ENCODE results near the gene FUCA1.

FUCA1 gene

DNA sequence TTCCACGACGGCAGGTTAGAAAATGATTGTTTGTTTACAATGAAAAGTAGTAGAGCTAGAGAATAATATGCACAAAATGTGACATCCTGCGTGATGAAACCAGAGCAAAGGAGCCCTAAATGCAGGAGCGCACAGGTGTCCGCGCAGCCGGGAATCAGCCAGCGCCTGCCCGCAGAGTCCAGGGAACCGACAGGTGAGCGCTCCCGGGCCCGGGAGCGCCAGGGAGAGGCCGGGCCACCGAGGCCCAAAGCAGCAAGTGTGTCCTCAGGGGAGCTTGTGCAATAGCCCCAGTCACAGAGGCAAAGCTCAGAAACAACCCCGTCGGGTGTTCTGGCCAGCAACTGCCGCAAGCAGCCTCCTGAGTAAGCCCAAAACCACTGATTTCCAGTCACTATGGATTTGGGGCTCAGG is 66.7 kb downstream of the FUCA1 start:
- DNase-seq (ENCODE audit: low read depth) = no peak

GRCh38 chr1:23800400-23801337 is 67.4 kb downstream of the FUCA1 start, which contains the start of gene GALE:
Gene GALE (minus strand): TSS chr1:23800754. CDS start chr1:23799007, 1,747 bp downstream.
- DNase-seq (ENCODE audit: low read depth) = peak; percentile 97

- DNase-seq (ENCODE audit: low read depth) = no peak
Measured at GRCh38 chr1:23799570-23800399, 68.3 kb downstream of the FUCA1 start.

- DNase-seq (ENCODE audit: low read depth) = no peak
Measured at GRCh38 chr1:23799255-23799569, 68.9 kb downstream of the FUCA1 start.

DNA sequence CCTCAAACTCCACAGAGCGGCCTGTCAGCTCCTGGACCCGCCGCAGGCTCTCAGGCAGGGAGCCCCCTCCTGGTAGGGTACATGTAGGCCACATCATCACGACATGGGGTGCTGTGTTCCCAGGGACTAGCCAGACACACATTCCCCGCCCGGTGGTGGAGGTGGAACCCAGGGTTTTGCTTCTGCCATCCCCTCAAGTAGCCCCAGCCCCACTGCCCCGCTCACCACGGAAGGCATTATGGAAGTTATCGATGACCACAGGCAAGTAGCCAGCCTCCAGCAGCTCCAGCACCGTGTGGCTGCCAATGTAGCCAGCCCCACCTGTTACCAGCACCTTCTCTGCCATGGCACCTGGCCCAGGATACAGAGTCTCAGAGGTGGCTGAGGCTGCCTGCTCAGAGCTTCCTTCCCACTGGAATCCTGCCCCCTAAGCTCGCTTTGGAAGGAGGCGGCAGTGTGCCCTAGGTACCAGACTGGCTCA is 69.4 kb downstream of the FUCA1 start:
- DNase-seq (ENCODE audit: low read depth) = no peak

DNA sequence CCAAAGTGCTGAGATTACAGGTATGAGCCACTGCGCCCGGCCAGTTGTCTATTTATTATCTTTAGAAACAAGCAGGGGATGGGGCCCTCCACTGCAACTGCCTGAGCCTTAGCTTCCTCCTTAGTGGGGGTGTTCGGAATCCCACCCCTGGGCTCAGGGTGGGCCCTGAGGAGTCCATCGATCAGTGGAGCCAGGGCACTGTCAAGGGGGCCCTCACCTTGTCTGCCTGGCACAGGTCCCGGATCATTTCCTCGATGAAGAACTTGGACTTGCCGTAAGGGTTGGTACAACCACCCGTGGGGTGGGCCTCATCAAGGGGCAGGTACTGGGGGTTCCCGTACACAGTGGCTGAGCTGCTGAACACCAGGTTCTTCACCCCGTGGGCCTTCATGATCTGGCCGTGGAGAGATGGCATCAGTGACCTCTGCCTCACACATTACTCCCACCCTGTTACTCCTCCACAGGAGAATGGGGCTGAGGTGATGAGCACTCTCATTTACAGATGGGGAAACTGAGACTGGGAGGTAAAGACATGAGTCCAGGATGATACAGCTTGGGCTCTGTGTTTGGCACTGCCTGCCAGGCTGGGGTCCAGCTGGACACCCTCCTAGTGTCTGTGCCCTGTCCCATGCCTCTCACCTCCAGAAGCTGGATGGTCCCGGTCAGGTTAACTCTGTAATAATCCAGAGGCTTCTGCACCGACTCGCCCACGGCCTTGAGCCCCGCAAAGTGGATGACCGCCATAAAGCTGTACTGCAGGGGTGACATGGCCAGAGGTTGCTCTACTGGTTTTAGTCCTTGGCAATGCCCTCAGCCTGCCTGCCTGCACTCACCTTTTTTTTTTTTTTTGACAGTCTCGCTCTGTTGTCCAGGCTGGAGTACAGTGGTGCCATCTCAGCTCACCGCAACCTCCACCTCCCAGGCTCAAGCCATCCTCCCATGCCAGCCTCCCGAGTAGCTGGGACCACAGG is 70.3 kb downstream of the FUCA1 start:
- no peak for DNase-seq (ENCODE audit: low read depth)

DNA sequence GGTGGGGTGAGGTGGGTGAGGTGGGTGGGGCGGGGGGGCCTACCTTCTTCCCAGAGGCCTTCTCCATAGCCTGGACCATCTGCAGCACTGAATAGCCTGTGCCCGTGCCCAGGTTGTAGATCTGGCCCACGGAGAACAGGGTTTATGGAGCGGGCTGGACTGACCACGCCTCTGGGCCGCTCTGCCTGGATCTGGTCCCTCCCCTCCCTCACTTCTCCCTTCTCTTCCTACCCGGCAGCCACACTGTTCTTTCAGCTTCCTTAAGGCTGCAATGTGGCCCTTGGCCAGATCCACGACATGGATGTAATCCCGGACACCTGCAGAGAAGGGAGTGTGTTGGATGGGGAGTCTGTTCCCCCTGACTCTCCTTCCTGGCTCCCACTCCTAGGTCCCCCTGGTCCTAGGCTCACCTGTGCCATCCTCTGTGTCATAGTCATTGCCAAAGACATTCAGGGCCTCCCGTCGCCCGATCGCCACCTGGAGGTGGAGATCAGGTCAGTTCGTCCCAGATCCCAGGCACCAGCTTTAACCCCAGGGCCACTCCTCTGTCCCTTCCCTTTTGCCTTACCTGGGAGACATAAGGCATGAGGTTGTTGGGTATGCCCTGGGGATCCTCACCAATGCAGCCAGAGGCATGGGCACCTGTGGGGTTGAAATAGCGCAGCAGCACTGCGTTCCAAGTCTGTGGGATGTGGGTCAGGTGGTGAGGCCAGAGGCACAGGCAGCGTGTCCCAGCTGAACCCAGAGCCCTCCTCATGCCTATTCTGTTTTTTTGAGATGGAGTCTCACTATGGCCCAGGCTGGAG is 71.4 kb downstream of the FUCA1 start:
- no peak for DNase-seq (ENCODE audit: low read depth)

DNA sequence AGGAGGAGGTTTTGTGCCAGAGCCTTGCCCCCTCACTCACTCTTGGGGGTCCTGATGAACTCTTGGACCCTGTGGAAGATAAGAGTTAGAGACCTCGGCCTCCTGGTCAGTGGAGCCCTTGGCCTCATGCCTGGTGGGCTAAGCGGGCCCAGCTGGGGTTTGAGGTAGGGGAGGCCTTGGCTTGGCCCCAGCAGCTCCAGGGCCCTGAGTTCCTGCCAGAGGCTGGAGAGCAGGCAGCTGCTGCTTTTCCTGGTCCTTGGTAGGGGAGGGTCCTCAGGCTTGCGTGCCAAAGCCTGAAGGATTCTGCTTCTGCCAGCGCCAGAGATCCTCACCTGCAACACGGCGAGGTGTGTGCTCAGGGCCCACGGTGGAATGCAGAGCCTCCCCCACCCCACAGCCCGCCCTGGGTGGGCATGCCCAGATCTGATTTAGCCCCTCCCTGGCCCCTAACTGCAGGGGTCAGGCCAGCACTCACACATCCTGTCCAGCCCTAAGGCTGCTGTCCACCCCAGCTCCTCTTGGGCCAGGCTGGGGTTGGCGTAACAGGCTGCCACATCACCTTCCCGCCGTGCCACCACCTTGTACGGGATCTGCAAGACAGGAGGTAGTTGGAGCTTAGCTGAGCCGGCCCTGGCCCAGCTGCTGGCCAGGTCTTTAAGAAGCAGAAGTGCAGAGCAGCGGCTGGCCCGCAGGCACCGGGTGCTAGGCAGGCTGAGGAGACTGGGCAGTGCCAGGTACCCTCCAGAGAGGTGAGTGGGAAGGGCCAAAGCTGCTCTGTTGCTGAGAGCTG is 72.2 kb downstream of the FUCA1 start:
- DNase-seq (ENCODE audit: low read depth) = no peak
